Panc1 (cell line): Measurements from ENCODE around the gene GPC6. TPM values are rescaled to one million over a fixed set of nuclear protein-coding genes. Genes with fewer than 3 reads are reported as not detected.

ENCODE experiments used
- ATAC-seq: fragments of 200-7000 bp; cut with Tn5 transposase; 2 replicates; pipeline ENCODE4 v1.9.1; 2020; ENCODE audit warnings: mild to moderate bottlenecking, moderate library complexity
- BruUV-seq: library from RNA; stranded (reverse); fragments of 400-500 nt; replicated peaks from 2 replicates; lab custom pipeline; 2021; lab: Mats Ljungman, UMichigan
- CTCF ChIA-PET: fragments of 300-600 bp; sonication (Branson Sonifier 250); formaldehyde crosslinking; loops from one replicate; lab custom pipeline; 2022; ENCODE audit warnings: antibody characterized with exemption; lab: Charles Lee
- POLR2A ChIA-PET: fragments of 300-600 bp; sonication (Branson Sonifier 250); formaldehyde crosslinking; loops from one replicate; lab custom pipeline; 2022; ENCODE audit warnings: antibody characterized with exemption; lab: Charles Lee
- DNase-seq: peaks from one replicate; pipeline ENCODE4 v3.0.0-alpha.2; 2010; ENCODE audit warnings: low read depth, low spot score
- H3K27ac ChIP-seq: 2 replicates; pipeline ENCODE4 v1.5.1; 2011; ENCODE audit warnings: mild to moderate bottlenecking, low read length, inconsistent platforms
- H3K27me3 ChIP-seq: fragments of 200-500 bp; sonication (Bioruptor generic); 2 replicates; pipeline ENCODE4 v1.6.0; 2014; ENCODE audit warnings: low read length, inconsistent platforms; ENCODE audit not compliant: control insufficient read depth, insufficient read depth
- H3K36me3 ChIP-seq: fragments of 200-500 bp; sonication (Bioruptor generic); 2 replicates; pipeline ENCODE4 v1.5.1; 2014; ENCODE audit warnings: inconsistent platforms, mild to moderate bottlenecking, low read length, moderate library complexity; ENCODE audit not compliant: control insufficient read depth, insufficient read depth
- H3K4me1 ChIP-seq: 2 replicates; pipeline ENCODE4 v1.5.1; 2011; ENCODE audit warnings: inconsistent platforms, mild to moderate bottlenecking, low read length, moderate library complexity; ENCODE audit not compliant: control insufficient read depth, insufficient read depth
- H3K4me3 ChIP-seq, 2 experiments: 2 replicates each; pipeline ENCODE4 v1.5.1; 2011 to 2012; ENCODE audit warnings: low read depth in 2 of 2, low read length in 2 of 2, mild to moderate bottlenecking in 2 of 2, inconsistent platforms in 1 of 2, moderate library complexity in 1 of 2
- H3K9me3 ChIP-seq: fragments of 200-500 bp; sonication (Bioruptor generic); 2 replicates; pipeline ENCODE4 v1.5.1; 2014; ENCODE audit warnings: low read depth, mild to moderate bottlenecking, inconsistent platforms, low read length, moderate library complexity; ENCODE audit not compliant: control insufficient read depth, insufficient read depth
- CTCF ChIP-seq: fragments of 450-650 bp; IDR thresholded peaks from 2 replicates; pipeline ENCODE4 v1.5.1; 2017; ENCODE audit warnings: mild to moderate bottlenecking
- POLR2AphosphoS5 ChIP-seq: IDR thresholded peaks from 2 replicates; pipeline ENCODE4 v1.6.1; 2012; ENCODE audit warnings: mild to moderate bottlenecking, low read depth, low read length, moderate library complexity
- SIN3A ChIP-seq: IDR thresholded peaks from 2 replicates; pipeline ENCODE4 v1.6.1; 2012; ENCODE audit warnings: low read depth, mild to moderate bottlenecking, low read length, moderate library complexity, borderline replicate concordance; ENCODE audit not compliant: insufficient read depth
- TCF7L2 ChIP-seq: IDR thresholded peaks from 2 replicates; pipeline ENCODE4 v1.6.1; 2011; ENCODE audit warnings: mild to moderate bottlenecking, low read depth, low read length, inconsistent platforms
- in situ Hi-C: cut with HindIII; loops from 2 replicates; pipeline ENCODE4 v1.10.0; 2016; ENCODE audit warnings: low sequenced_read_pairs, low pct_unique_long_range_greater_than_20kb
- intact Hi-C: fragments of 100-400 bp; cut with micrococcal nuclease; formaldehyde crosslinking; loops from one replicate; pipeline ENCODE4 v1.10.0; 2022; ENCODE audit not compliant: unreplicated experiment
- total RNA-seq: library from RNA; stranded (reverse); gene quantifications from one replicate; pipeline ENCODE4 v1.2.1, GENCODE V29; 2021; ENCODE audit not compliant: unreplicated experiment
- TF ChIP-seq, protein P1 (sequence below), 2 experiments: IDR thresholded peaks; 2 replicates each; pipeline ENCODE4 v1.6.1; 2011 to 2012; ENCODE audit warnings: low read depth in 2 of 2, control low read depth in 1 of 2, low read length in 1 of 2, mild to moderate bottlenecking in 1 of 2, moderate library complexity in 1 of 2; ENCODE audit not compliant: insufficient read depth in 1 of 2

Gene GPC6
- total RNA-seq, 1 experiment from 2014 or later = 4.8 TPM

DNA sequence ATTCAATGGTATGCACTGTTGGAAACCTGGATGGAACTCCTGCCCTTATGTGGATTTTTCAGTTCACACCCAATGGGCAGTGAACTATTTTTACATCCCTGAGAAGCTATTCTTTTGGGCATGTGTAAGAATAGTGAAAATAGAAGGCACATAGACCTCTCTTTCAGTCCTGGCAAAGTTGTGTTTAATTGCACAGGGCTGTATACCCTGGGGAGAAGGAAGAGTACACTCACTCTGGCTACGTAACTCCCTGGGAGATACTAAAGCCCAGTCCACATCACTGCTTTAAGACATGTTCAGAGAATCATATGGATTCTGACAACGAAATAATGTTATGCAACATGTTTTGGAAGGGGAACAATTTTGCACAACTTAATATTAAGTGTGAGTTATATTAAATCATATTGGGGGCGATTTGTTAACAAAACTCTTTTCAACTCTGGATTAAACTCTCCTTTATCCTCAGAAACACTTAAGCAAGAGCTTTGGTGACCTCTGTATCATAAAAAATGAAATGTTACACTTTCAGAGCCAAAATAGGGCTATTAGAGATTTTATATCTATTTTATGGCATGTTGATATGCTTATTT lies 1086.8 kb downstream of the GPC6 start:
- in situ Hi-C loops = no loop called here
- ChIA-PET POLR2A (no interaction called here), CTCF (no interaction called here)
- Histone ChIP-seq H3K4me3 (no peak overlapping the region), H3K27me3 (no peaks in the 10 kb centered on the region), H3K9me3 (no peaks in the 10 kb centered on the region), H3K4me1 (no peaks in the 10 kb centered on the region), H3K27ac (no peak overlapping the region), H3K36me3 (no peaks in the 10 kb centered on the region)
- ATAC-seq (no peak), DNase-seq (no peak)
- no TSS peak for BruUV-seq
- intact Hi-C loops = no loop called here
- no peak for TF ChIP-seq TCF7L2

- intact Hi-C loops = no loop called here
- DNase-seq = no peak
- no peaks in the 10 kb centered on the region for H3K4me1 ChIP-seq
- no peaks in the 10 kb centered on the region for H3K27me3 ChIP-seq
- no peak for TF ChIP-seq SIN3A
- TF ChIP-seq, protein P1, sequence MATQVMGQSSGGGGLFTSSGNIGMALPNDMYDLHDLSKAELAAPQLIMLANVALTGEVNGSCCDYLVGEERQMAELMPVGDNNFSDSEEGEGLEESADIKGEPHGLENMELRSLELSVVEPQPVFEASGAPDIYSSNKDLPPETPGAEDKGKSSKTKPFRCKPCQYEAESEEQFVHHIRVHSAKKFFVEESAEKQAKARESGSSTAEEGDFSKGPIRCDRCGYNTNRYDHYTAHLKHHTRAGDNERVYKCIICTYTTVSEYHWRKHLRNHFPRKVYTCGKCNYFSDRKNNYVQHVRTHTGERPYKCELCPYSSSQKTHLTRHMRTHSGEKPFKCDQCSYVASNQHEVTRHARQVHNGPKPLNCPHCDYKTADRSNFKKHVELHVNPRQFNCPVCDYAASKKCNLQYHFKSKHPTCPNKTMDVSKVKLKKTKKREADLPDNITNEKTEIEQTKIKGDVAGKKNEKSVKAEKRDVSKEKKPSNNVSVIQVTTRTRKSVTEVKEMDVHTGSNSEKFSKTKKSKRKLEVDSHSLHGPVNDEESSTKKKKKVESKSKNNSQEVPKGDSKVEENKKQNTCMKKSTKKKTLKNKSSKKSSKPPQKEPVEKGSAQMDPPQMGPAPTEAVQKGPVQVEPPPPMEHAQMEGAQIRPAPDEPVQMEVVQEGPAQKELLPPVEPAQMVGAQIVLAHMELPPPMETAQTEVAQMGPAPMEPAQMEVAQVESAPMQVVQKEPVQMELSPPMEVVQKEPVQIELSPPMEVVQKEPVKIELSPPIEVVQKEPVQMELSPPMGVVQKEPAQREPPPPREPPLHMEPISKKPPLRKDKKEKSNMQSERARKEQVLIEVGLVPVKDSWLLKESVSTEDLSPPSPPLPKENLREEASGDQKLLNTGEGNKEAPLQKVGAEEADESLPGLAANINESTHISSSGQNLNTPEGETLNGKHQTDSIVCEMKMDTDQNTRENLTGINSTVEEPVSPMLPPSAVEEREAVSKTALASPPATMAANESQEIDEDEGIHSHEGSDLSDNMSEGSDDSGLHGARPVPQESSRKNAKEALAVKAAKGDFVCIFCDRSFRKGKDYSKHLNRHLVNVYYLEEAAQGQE (IDR thresholded peaks at IDR 0.05; ENCODE audit: insufficient read depth in 1 of 2, low read depth in 2 of 2, low read length in 1 of 2) = no peak
- no peak for TF ChIP-seq TCF7L2
- TF ChIP-seq POLR2AphosphoS5 = no peak
- TF ChIP-seq CTCF = no peak
- no peak for ATAC-seq
- no TSS peak for BruUV-seq
- CTCF ChIA-PET = no interaction called here
- in situ Hi-C loops = no loop called here
- H3K36me3 ChIP-seq = no peaks in the 10 kb centered on the region
- POLR2A ChIA-PET = no interaction called here
- no peak overlapping the region for H3K27ac ChIP-seq
- H3K9me3 ChIP-seq = no peaks in the 10 kb centered on the region
- no peak overlapping the region for H3K4me3 ChIP-seq
These were observed 1087.3 kb downstream of the GPC6 start for GRCh38 chr13:94313926-94314325.

- Histone ChIP-seq H3K36me3 (no peaks in the 10 kb centered on the region), H3K4me3 (no peak overlapping the region), H3K9me3 (no peaks in the 10 kb centered on the region), H3K4me1 (no peaks in the 10 kb centered on the region), H3K27me3 (no peaks in the 10 kb centered on the region), H3K27ac (no peak overlapping the region)
- in situ Hi-C loops (no loop called here), intact Hi-C loops (no loop called here)
- ChIA-PET CTCF (no interaction called here), POLR2A (no interaction called here)
- no peak for TF ChIP-seq CTCF
- TF ChIP-seq, protein P1 (IDR thresholded peaks at IDR 0.05; ENCODE audit: insufficient read depth in 1 of 2, low read depth in 2 of 2, low read length in 1 of 2) = no peak
- TF ChIP-seq SIN3A = no peak
- no peak for TF ChIP-seq POLR2AphosphoS5
- TF ChIP-seq TCF7L2 = no peak
- DNase-seq (no peak), ATAC-seq (no peak)
- no TSS peak for BruUV-seq
These were observed 1088.6 kb downstream of the GPC6 start for GRCh38 chr13:94315188-94315587.
